Right atrium auricular region (tissue), 2 donors: ENCODE data around the gene CCDC198. TPM values are rescaled to one million over a fixed set of nuclear protein-coding genes. Genes with fewer than 3 reads are reported as not detected.

Experiments used
- DNase-seq: peaks from one replicate; pipeline ENCODE4 v3.0.0-alpha.2; 2019; ENCODE audit warnings: low spot score
- H3K27ac ChIP-seq, 2 donors: fragments of 200-600 bp; sonication (generic); 1 replicate in 1 of 2; 2 replicates in 1 of 2; pipeline ENCODE4 v1.5.1; 2016 to 2019
- H3K27me3 ChIP-seq, 2 donors: fragments of 200-600 bp; sonication (generic); one replicate each; pipeline versions ENCODE4 v1.5.1 to v1.6.0; 2017 to 2019
- H3K36me3 ChIP-seq: fragments of 200-600 bp; sonication (generic); one replicate; pipeline ENCODE4 v1.5.1; 2016
- H3K4me1 ChIP-seq, 2 donors: fragments of 200-600 bp; sonication (generic); one replicate each; pipeline versions ENCODE4 v1.5.1 to v1.6.0; 2017 to 2019
- H3K4me3 ChIP-seq, 2 donors: fragments of 200-600 bp; sonication (generic); 1 replicate in 1 of 2; 2 replicates in 1 of 2; pipeline ENCODE4 v1.5.1; 2017 to 2019; ENCODE audit warnings: mild to moderate bottlenecking in 1 of 2, moderate library complexity in 1 of 2
- H3K9me3 ChIP-seq, 2 donors: fragments of 200-600 bp; sonication (generic); one replicate each; pipeline ENCODE4 v1.5.1; 2019
- CTCF ChIP-seq, 2 donors: fragments of 200-600 bp; sonication (generic); IDR thresholded peaks; one replicate each; pipeline ENCODE4 v1.5.1; 2019; ENCODE audit warnings: antibody characterized with exemption in 2 of 2
- total RNA-seq, 2 donors: library from RNA; depleted of rRNA; stranded (reverse); fragments of >200 nt; gene quantifications; one replicate each; pipeline ENCODE4 v1.1.0, GENCODE V29; 2016

The CCDC198 gene
- total RNA-seq, 2 donors from 2014 or later, result not detected

DNA sequence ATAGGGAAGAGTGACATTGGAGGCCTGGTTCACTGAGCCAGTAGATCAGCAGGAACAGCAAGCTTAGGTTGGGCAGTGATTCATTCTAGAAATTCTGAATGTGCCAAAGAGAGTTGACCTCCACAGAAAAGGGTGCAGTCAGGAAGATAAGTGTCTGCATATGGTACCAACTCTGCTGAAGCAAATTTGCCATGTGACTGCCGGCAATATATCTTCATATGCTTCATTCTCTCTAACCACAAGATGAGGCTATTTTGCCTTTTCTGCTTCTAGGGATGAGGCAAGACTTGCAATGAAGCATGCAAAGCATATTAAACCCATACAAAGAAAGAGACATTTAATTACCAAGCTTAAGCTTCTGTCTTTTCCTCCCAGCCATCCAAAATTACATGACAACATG is 13.6 kb downstream of the CCDC198 start:
- Histone ChIP-seq H3K27ac (no peak overlapping the region), H3K4me3 (no peak overlapping the region), H3K4me1 (no peaks in the 10 kb centered on the region), H3K9me3 (no peaks in the 10 kb centered on the region), H3K36me3 (no peaks in the 10 kb centered on the region), H3K27me3 (no peaks in the 10 kb centered on the region)
- no peak for DNase-seq
- TF ChIP-seq CTCF (IDR thresholded peaks at IDR 0.05), result no peak

DNA sequence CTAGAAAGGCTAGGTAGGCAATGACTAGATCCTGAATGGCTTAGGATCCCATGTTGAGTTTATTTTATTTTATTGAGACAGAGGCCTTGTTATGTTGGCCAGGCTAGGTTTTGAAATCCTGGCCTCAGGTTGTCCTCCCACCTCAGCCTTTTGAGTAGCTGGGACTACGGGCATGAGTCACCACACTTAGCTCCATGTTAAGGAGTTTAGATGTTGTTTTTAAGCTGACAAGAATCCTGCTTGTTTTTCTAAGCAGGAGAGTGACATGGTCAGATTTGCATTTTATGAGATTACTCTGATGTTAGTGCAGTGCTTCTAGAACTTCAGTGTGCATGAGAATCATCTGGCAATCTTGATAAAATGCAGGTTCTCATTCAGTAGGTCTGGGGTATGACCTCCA is 14.5 kb downstream of the CCDC198 start:
- H3K27ac ChIP-seq, result no peak overlapping the region
- DNase-seq, result no peak
- no peak for TF ChIP-seq CTCF (IDR thresholded peaks at IDR 0.05)
- H3K4me1 ChIP-seq, result no peaks in the 10 kb centered on the region
- no peaks in the 10 kb centered on the region for H3K27me3 ChIP-seq
- H3K36me3 ChIP-seq, result no peaks in the 10 kb centered on the region
- no peaks in the 10 kb centered on the region for H3K9me3 ChIP-seq
- H3K4me3 ChIP-seq, result no peak overlapping the region

DNA sequence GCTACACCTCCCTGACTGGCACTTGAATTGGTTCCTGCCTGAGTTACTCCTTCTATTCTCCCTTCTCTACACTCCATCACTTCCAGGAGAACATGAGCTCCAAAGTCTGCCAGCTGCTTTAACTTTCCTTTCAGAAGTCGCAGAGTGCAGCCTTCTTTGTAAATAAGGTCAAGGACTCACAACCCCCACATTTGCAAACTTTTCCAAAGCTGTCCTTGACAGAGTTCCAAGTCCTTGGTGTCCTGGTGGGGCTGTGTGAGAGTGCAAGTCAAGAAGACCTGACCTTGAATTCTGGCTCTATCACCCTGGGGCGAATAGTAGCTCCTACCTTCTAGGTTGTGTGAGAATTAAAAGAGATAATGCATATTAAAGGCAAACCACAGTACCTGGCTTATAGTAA is 15.6 kb downstream of the CCDC198 start:
- H3K9me3 ChIP-seq, result no peaks in the 10 kb centered on the region
- no peaks in the 10 kb centered on the region for H3K36me3 ChIP-seq
- H3K4me3 ChIP-seq, result no peak overlapping the region
- DNase-seq, result no peak
- no peak overlapping the region for H3K27ac ChIP-seq
- H3K4me1 ChIP-seq, result no peaks in the 10 kb centered on the region
- no peaks in the 10 kb centered on the region for H3K27me3 ChIP-seq
- TF ChIP-seq CTCF (IDR thresholded peaks at IDR 0.05), result no peak

- H3K27me3 ChIP-seq, result no peaks in the 10 kb centered on the region
- no peaks in the 10 kb centered on the region for H3K4me1 ChIP-seq
- no peak for DNase-seq
- no peak for TF ChIP-seq CTCF (IDR thresholded peaks at IDR 0.05)
- H3K36me3 ChIP-seq, result no peaks in the 10 kb centered on the region
- H3K27ac ChIP-seq, result no peak overlapping the region
- H3K9me3 ChIP-seq, result no peaks in the 10 kb centered on the region
- H3K4me3 ChIP-seq, result no peak overlapping the region
Measured at GRCh38 chr14:57470909-57471308, 22.7 kb downstream of the CCDC198 start.

DNA sequence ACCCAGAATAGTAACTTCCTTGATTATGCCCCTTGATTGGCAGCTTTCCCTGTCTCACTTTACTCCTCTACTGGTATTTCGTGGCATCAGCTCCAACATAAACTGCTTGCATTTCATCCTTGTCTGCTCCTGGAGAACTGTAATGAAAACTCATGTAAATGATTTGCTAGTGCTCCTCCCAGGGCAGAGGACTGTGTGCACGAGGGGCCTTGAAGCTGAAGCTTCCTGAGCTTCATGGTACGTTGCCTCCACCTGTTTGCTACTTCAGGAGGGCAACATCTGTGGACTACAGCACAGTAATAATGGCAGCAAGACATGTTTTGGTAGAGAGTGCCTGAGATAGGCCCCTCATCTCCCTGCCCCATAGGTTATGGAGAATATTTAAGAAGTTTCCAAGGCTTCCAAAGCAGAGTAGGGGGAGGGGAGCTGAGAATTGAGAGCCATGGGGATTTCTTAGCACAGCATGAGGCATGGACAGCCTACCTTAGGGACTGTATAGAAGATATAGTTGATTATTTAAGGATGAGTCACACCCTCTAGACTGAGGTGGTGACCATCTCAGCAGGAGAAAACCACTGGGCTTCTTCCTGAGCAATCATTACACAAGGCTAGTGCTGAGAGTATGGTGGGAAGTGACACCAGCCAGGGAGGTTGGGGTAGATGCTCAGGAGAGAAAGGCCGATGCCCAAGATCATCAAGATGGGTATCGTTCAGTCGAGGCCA is 29.5 kb downstream of the CCDC198 start:
- no peaks in the 10 kb centered on the region for H3K9me3 ChIP-seq
- H3K4me3 ChIP-seq, result no peak overlapping the region
- no peaks in the 10 kb centered on the region for H3K27me3 ChIP-seq
- no peak for TF ChIP-seq CTCF (IDR thresholded peaks at IDR 0.05)
- H3K36me3 ChIP-seq, result no peaks in the 10 kb centered on the region
- no peak overlapping the region for H3K27ac ChIP-seq
- no peaks in the 10 kb centered on the region for H3K4me1 ChIP-seq
- no peak for DNase-seq

GRCh38 chr14:57462551-57462950 is 31.1 kb downstream of the CCDC198 start:
- Histone ChIP-seq H3K36me3 (no peaks in the 10 kb centered on the region), H3K27me3 (no peaks in the 10 kb centered on the region), H3K9me3 (no peaks in the 10 kb centered on the region), H3K27ac (no peak overlapping the region), H3K4me3 (no peak overlapping the region), H3K4me1 (no peaks in the 10 kb centered on the region)
- DNase-seq, result no peak
- TF ChIP-seq CTCF (IDR thresholded peaks at IDR 0.05), result no peak
